ENCODE measurements around the gene TJP3. TPM values are rescaled to one million over a fixed set of nuclear protein-coding genes. Genes with fewer than 3 reads are reported as not detected.
"Not testable (repeated sequence)": the region's sequence is repeated elsewhere in the genome, so short reads cannot be mapped to it uniquely, and the experiment has no call there.

TJP3 gene
- total RNA-seq, 1 donor from 2014 or later, result 28.8 TPM

DNA sequence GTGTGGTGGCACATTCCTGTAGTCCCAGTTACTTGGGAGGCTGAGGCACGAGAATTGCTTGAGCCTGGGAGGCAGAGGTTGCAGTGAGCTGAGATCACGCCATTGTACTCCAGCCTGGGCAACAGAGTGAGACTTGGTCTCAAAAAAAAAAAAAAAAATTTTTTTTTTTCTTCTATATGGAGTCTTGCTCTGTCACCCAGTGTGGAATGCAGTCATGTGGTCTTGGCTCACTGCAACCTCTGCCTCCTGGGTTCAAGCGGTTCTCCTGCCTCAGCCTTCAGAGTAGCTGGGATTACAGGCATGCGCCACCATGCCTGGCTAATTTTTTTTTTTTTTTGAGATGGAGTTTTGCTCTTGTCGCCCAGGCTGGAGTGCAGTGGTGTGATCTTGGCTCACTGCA is 57.6 kb downstream of the TJP3 start:
- ATAC-seq; DNase-seq (ENCODE audit: low spot score): not testable (repeated sequence)

DNA sequence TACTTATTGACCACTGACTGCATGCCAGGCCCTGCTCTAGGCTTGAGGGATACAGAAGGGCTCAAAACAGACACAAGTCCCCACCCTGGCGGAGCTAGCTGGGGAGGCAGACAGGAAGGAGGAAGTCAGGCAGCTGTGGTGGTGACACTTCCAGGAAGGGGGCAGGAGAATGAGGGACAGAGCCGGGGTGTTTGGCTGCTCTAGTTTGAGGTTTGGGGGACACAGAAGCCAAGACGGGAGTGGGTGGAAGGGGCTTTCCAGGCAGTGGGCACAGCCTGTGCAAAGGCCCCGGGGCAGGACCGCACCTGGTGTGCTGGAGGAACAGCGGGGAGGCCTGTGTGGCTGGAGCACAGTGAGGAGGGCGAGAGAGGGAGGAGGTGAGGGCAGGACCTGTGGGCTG is 58.3 kb downstream of the TJP3 start:
- ATAC-seq, result no peak

GRCh38 chr19:3767050-3767449 is 58.9 kb downstream of the TJP3 start:
- DNase-seq (ENCODE audit: low spot score) (no peak), ATAC-seq (no peak)

More for the DNA sequence above, 58.3 kb downstream of the TJP3 start:
- no peak for DNase-seq (ENCODE audit: low spot score)

- no peak for ATAC-seq
- no peak for DNase-seq (ENCODE audit: low spot score)
Measured at GRCh38 chr19:3768015-3768747, 60.0 kb downstream of the TJP3 start.

GRCh38 chr19:3768748-3769099 is 60.5 kb downstream of the TJP3 start:
- ATAC-seq, result no peak
- DNase-seq (ENCODE audit: low spot score), result no peak

GRCh38 chr19:3769494-3769893 is 61.3 kb downstream of the TJP3 start:
- ATAC-seq (no peak), DNase-seq (ENCODE audit: low spot score) (no peak)

DNA sequence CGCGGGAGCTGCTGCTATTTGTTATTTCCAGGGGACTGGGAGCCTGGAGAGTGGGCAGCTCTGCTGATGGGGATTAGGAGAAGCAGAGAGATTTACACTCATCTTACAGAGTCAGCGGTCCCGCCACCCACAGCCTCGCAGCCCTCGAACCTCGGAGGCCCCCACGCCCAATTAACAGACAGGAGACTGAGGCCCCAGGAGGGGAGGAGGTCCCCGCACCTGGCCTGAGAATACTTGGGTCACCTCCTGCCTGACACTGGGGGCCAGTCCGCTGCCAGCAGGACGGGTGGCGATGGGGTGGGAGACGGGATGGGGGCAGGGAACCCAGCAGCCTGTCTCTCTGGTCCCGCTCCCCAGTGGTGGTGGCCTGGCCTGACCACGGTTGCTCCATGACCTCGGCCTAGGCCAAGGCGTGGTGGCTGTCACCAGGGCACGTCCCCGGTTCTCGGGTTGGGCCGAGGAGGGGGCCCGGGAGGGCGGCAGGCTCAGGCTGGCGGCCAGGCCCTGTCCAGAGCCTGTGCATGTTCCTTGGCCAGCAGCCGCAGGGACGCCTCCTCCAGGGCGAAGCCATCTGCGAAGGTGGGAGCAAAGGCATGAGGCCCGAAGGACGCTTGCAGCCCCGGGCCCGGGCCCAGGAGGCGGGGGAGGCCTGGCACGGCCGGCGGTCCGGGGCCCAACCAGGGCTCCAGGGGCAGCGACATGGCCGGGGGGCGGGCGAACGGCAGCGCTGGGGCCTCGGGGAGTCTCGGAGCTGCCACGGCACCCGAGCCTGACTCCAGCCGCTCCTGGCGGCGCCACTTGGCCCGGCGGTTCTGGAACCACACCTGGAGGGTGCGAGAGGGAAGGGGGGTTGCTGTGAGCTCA is 62.2 kb downstream of the TJP3 start:
- ATAC-seq, result no peak
- no peak for DNase-seq (ENCODE audit: low spot score)

GRCh38 chr19:3771000-3771905 is 63.1 kb downstream of the TJP3 start:
- no peak for DNase-seq (ENCODE audit: low spot score)
- ATAC-seq, result no peak

- DNase-seq (ENCODE audit: low spot score) (no peak), ATAC-seq (no peak)
Measured at GRCh38 chr19:3771906-3772455, 63.8 kb downstream of the TJP3 start, which contains the start of gene RAX2. Gene RAX2, minus strand, starts transcription at chr19:3772228. Its CDS starts 486 bp downstream, at chr19:3771742.

DNA sequence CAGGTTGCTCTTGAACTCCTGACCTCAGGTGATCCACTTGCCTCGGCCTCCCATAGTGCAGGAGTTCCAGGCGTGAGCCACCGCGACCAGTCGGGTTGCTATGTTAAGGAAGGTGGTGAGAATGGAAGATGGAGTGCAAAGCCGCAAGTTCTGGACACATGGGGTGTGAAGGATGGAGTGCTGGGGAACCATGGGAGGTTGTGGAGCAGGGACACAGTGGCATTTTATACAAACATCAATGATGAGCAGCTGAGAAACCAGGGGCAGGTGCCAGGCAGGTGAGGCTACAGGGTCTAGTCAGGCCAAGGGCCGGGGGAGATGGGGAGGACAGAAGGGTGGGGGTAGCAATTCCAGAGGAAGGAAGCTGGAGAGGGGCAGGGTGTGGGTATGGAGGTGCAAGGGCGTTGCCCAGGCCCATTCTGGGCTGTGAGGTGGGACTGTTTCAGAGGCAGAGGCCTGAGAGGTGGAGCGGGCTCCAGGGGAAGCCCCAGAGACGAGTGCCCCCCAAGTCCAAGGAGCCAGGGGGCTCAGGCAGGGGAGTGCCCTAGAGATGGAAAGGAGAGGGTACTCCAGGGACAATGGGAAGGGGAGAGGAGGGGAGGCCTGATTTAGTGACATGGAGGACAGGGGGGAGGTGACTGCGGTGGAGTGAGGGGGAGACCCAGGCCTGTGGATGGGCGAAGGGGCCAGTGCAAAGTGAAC is 65.8 kb downstream of the TJP3 start:
- ATAC-seq, result no peak

GRCh38 chr19:3774621-3775373 is 66.6 kb downstream of the TJP3 start:
- ATAC-seq, result no peak
- no peak for DNase-seq (ENCODE audit: low spot score)

More for the DNA sequence above, 65.8 kb downstream of the TJP3 start:
- DNase-seq (ENCODE audit: low spot score), result no peak

GRCh38 chr19:3775374-3775711 is 67.2 kb downstream of the TJP3 start:
- ATAC-seq (no peak), DNase-seq (ENCODE audit: low spot score) (no peak)

DNA sequence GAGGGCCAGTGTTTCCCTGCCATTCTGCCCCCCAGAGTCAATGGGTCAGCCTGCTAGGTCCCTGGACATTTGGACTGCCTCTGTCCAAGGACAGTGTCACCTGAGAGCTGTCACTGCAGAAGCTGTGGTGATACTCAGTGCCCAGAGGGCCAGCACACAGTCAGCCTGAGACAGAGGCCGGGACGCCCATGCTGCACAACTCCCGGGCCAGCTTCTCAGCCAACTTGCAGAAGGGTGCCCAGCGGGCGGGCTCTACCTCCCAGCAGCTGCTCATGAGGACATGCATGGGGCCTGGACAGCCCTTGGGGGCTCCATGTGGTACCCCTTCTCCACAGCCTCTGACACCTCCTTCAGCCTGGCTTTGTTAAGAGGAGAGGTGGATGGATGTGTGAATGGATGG is 67.6 kb downstream of the TJP3 start:
- ATAC-seq (no peak), DNase-seq (ENCODE audit: low spot score) (no peak)

DNA sequence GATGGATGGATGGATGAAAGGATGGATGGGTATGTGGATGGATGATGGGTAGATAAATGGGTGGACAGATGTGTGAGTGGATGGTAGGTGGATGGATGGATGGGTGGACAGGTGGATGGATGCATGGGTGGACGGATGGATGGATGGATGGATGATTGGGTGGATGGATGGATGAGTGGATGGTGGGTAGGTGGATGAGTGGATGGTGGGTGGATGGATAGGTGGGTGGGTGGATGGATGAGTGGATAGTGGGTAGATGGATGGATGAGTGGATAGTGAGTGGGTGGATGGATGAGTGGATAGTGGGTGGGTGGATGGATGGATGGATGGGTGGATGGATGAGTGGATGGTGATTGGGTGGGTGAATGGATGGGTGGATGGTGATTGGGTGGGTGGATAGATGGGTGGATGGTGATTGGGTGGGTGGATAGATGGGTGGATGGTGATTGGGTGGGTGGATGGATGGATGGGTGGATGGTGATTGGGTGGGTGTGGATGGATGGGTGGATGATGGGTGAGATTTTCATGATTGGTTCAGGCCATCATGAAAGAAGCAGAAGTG is 68.4 kb downstream of the TJP3 start:
- ATAC-seq, result no peak
- no peak for DNase-seq (ENCODE audit: low spot score)

GRCh38 chr19:3778104-3778867 is 70.1 kb downstream of the TJP3 start:
- ATAC-seq, result no peak
- DNase-seq (ENCODE audit: low spot score), result no peak

GRCh38 chr19:3778899-3779723 is 70.9 kb downstream of the TJP3 start:
- DNase-seq (ENCODE audit: low spot score), result no peak
- ATAC-seq, result no peak

DNA sequence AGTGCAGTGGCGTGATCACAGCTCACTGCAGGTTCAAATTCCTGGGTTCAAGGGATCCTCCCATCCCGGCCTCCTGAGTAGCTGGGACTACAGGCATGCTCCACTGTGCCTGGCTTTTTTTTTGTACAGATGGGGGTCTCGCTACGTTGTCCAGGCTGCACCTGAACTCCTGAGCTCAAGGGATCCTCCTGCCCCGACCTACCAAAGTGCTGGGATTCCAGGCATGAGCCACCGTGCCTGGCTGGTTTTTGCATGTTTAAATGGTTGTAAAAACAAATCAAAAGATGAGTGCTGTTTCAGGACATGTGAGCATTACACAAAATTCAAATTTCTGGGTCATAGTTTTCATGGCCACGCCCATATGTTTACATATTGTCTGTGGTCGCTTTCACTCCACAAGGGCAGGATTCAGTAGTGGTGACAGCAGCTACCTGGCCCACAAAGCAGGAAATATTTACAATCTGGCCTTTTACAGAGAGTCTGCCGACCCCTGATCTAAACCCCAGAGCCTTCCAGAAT is 72.7 kb downstream of the TJP3 start:
- DNase-seq (ENCODE audit: low spot score) (no peak), ATAC-seq (no peak)
